ENCODE data around the gene SPOP.

Gene SPOP

GRCh38 chr17:49585422-49586027 is 92.4 kb downstream of the SPOP start:
- no peak for DNase-seq (ENCODE audit: low read depth in 2 of 2)

- no peak for DNase-seq (ENCODE audit: low read depth in 2 of 2)
Observed at GRCh38 chr17:49583889-49584288, 94.0 kb downstream of the SPOP start.

DNA sequence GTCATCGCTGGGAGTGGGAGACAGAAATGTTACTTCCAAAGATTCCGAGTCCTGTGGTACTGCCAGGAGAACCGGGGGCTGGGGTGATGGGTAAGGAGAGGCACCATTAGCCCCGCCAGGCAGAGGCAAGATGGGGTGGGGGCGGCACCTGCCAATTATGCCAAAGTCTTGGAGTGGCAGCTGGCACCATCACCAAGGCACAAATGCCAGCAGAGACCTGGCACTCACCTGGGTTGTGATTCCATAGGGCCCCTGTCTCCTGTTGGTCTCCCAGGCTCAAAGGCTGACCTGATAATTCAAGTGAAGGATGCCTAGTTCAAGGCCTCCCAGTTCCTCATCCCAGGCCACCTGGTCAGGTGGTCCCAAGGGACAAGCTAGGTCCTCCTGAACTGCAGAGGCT is 94.7 kb downstream of the SPOP start:
- DNase-seq (ENCODE audit: low read depth in 2 of 2), result no peak

DNA sequence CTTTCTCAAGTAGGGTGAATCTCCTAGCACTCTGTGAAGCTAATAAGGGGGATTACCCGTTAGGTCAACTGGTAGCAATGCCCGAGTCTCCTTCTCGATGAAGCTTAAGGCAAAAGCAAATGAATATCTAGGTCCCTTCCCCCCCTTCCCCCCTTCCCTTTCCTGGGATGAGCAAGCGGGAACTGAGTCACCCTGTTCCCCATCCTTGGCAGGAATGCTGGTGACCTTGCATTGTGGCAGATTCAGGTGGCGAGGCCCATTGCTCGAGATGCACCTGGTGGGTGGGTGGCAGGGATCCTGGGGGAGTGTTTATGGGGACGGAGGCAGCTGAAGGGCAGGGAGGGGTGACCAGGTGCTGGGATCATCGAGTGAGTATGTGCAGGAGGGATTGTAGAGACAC is 95.1 kb downstream of the SPOP start:
- DNase-seq (ENCODE audit: low read depth in 2 of 2), result no peak

- no peak for DNase-seq (ENCODE audit: low read depth in 2 of 2)
Observed at GRCh38 chr17:49582055-49582722, 95.7 kb downstream of the SPOP start.

DNA sequence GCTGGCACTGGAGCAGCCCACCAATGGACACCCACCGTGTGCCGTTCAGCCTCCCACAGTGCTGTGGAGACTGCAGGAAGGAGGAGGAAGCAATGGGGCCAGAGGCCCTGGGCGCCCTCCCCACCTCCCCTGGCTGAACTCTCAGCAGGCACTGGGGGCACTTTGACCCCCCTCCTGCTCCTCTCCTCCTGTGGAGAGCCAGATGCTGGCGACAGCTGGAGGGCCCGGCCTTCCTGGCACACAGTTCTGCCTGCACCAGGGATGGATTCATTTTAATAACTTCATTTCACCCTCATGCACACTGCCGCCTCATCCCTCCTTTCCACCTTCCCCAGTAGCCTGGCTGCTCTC is 96.3 kb downstream of the SPOP start:
- DNase-seq (ENCODE audit: low read depth in 2 of 2), result no peak

DNA sequence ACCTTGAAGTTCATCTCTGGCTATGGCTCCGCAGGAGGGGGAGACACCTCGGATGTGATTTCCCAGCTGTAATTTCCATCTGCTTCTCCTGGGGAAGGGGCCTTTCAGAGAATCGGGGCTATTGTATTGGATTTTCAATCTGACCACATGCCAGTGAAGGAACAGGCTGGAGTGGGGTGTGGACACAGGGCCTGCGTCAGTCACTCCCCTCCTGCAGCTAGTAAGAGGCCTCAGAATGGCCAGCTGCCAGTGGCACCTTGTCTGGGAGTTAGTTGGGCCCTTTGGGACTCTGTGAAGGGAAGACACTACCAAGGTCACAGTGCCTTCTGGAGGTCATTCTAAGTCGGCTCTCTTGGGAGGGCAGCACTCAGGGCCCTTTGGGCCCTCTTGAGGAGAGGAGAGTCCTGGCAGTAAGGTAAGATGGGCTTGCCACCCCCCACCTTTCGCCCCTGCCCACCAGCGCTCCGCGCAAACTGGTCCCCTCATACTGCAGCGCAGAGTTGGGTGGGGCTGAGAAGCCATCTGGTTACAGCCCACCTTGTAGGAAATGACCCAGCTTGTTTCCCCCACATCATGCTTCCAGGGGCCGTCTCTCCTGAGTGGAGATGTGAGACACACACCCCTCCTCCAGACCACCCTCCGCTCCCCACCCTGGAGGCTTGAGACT is 96.8 kb downstream of the SPOP start:
- DNase-seq (ENCODE audit: low read depth in 2 of 2), result no peak

DNA sequence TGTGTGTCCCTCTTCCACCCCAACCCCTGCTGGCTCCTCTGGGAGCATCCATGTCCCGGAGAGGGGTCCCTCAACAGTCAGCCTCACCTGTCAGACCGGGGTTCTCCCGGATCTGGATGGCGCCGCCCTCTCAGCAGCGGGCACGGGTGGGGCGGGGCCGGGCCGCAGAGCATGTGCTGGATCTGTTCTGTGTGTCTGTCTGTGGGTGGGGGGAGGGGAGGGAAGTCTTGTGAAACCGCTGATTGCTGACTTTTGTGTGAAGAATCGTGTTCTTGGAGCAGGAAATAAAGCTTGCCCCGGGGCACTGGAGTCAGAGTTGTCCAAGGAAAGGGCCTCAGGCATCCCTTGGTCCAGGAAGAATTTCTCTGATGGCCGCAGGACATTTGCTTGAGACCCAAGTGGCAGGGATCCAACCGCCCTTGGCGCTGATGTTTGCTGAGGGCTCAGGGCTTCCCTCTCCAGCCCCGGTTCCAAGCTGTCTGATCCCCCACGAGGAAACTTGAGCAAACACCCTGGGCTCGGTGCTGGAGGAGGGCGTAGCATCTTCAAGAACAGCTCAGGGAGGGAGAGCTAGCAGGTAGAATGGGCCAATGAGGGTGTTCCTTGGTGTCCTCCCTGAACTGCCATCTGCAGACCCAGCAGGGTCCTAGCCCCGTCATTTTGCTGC is 97.7 kb downstream of the SPOP start:
- DNase-seq (ENCODE audit: low read depth in 2 of 2), result no peak

DNA sequence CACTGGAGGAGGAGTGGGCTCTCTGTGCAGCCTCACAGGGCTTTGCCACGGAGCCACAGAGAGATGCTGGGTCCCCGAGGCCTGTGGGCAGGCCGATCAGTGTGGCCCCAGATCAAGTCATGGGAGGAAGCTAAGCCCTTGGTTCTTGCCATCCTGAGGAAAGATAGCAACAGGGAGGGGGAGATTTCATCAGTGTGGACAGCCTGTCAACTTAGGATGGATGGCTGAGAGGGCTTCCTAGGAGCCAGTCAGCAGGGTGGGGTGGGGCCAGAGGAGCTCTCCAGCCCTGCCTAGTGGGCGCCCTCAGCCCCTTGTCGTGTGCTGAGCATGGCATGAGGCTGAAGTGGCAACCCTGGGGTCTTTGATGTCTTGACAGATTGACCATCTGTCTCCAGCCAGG is 98.4 kb downstream of the SPOP start:
- DNase-seq (ENCODE audit: low read depth in 2 of 2), result no peak

DNA sequence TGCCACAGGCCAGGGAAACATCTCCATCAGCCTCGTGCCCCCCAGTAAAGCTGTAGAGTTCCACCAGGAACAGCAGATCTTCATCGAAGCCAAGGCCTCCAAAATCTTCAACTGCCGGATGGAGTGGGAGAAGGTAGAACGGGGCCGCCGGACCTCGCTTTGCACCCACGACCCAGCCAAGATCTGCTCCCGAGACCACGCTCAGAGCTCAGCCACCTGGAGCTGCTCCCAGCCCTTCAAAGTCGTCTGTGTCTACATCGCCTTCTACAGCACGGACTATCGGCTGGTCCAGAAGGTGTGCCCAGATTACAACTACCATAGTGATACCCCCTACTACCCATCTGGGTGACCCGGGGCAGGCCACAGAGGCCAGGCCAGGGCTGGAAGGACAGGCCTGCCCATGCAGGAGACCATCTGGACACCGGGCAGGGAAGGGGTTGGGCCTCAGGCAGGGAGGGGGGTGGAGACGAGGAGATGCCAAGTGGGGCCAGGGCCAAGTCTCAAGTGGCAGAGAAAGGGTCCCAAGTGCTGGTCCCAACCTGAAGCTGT is 98.9 kb downstream of the SPOP start:
- DNase-seq (ENCODE audit: low read depth in 2 of 2), result no peak

DNA sequence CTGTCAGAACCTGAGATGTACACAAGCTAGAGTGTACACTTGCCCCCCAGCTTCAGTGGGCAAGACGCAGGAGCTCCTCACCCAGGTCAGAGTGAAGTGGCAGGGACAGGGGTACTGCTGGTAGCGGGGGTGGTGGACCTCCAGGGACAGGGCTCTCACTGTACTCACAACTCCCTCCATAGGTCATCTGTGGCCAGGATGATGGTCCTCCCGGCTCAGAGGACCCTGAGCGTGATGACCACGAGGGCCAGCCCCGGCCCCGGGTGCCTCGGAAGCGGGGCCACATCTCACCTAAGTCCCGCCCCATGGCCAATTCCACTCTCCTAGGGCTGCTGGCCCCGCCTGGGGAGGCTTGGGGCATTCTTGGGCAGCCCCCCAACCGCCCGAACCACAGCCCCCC is 99.5 kb downstream of the SPOP start:
- no peak for DNase-seq (ENCODE audit: low read depth in 2 of 2)

DNA sequence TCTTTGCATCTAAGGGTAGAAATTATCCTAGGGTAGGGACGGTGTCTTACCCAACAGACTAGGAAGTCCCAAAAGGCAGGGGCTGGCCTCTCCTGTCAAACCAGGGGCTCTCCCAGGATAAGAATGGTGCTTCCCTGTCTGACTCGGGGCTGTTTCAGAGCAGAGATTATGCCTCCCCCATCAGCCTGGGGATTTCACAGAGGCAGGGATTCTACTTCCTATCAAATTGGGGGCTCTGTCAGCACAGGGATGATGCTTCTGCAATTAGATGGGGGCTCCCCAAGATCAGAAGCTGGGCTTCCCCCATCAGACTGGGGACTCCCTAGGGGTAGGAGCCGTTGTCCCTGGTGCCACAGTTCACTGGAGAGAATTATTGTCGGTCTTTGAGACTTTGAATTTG is 99.9 kb downstream of the SPOP start:
- no peak for DNase-seq (ENCODE audit: low read depth in 2 of 2)

GRCh38 chr17:49577650-49577934 is 100.3 kb downstream of the SPOP start:
- no peak for DNase-seq (ENCODE audit: low read depth in 2 of 2)

DNA sequence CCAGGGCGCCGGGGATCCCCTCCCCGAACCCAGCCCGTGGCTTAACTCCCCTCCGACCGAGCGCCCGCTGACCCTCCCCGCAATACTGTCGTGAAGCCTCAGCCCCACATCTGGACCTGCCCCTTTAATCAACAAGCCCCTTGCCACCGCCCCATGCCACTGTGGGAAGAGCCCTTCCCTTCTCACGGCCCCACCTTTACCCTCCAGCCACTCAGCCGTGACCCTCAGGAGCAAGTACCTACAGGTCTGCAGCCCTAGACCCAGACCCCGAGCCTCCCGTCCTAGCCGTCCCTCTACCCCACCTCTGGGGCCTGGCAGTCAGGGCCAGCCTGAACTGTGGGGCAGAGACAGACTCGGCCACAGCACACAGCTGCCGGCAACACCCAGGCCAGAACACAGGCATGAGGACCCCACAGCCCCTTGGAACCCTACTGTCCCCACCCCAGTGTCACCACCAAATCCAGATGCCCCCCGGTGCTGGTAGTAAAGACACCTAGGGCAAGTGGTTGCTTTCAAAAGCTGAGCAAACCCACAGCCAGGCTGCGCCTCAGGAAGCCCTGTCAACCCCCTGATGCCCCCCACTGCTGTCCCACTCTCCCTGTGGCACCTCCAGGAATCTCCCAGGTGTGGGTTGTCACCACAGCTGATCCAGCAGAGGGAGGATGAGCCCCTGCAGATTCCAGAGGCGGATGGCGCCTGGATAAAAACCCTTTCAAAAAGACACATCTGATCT is 100.8 kb downstream of the SPOP start:
- no peak for DNase-seq (ENCODE audit: low read depth in 2 of 2)

GRCh38 chr17:49576088-49576916 is 101.6 kb downstream of the SPOP start:
- no peak for DNase-seq (ENCODE audit: low read depth in 2 of 2)

- peak; percentile 46 to 67 for DNase-seq (ENCODE audit: low read depth in 2 of 2)
Observed at GRCh38 chr17:49575679-49576087, 102.2 kb downstream of the SPOP start, which contains the start of gene NXPH3. TSS of gene NXPH3 (plus strand) at chr17:49575871. CDS start at chr17:49576220, 349 bp downstream.

GRCh38 chr17:49574945-49575678 is 102.8 kb downstream of the SPOP start:
- no peak for DNase-seq (ENCODE audit: low read depth in 2 of 2)

- DNase-seq (ENCODE audit: low read depth in 2 of 2), result no peak
Observed at GRCh38 chr17:49574323-49574781, 103.5 kb downstream of the SPOP start.

- no peak for DNase-seq (ENCODE audit: low read depth in 2 of 2)
Observed at GRCh38 chr17:49573510-49574322, 104.2 kb downstream of the SPOP start.
